Kidney epithelial cell (primary cell): Measurements from ENCODE around the gene MYG1. TPM values are rescaled to one million over a fixed set of nuclear protein-coding genes. Genes with fewer than 3 reads are reported as not detected.

ENCODE experiments used
- DNase-seq: peaks from one replicate; pipeline ENCODE4 v3.0.0-alpha.2; 2010; ENCODE audit warnings: low read depth
- H3K27me3 ChIP-seq: 2 replicates; pipeline ENCODE4 v1.6.0; 2011; ENCODE audit warnings: low read length; ENCODE audit not compliant: control insufficient read depth, insufficient read depth
- H3K36me3 ChIP-seq: 2 replicates; pipeline ENCODE4 v1.5.1; 2011; ENCODE audit warnings: low read length; ENCODE audit not compliant: control insufficient read depth, insufficient read depth
- H3K4me3 ChIP-seq: 2 replicates; pipeline ENCODE4 v1.5.1; 2011; ENCODE audit warnings: low read depth, mild to moderate bottlenecking, control low read depth, low read length
- CTCF ChIP-seq: IDR thresholded peaks from 2 replicates; pipeline ENCODE4 v1.5.1; 2011; ENCODE audit warnings: mild to moderate bottlenecking, moderate library complexity, low read length, control low read depth, inconsistent platforms; ENCODE audit not compliant: insufficient read depth, poor library complexity, severe bottlenecking
- total RNA-seq: library from RNA; depleted of rRNA; stranded (reverse); fragments of >200 nt; gene quantifications from 2 replicates; pipeline ENCODE4 v1.2.3, GENCODE V29; 2015

The MYG1 gene
- total RNA-seq, 1 donor from 2014 or later: 75.3 TPM

GRCh38 chr12:53347905-53348304 lies 48.4 kb downstream of the MYG1 start:
- DNase-seq: no peak
- TF ChIP-seq CTCF: no peak
- no peak overlapping the region for H3K4me3 ChIP-seq

GRCh38 chr12:53352331-53353256 lies 53.1 kb downstream of the MYG1 start:
- peak; percentile 74 for TF ChIP-seq CTCF
- Histone ChIP-seq H3K36me3 (no peaks in the 10 kb centered on the region), H3K4me3 (no peak overlapping the region), H3K27me3 (no peaks in the 10 kb centered on the region)
- DNase-seq: no peak

More at GRCh38 chr12:53347905-53348304, 48.4 kb downstream of the MYG1 start:
- Histone ChIP-seq H3K27me3 (no peaks in the 10 kb centered on the region), H3K36me3 (no peaks in the 10 kb centered on the region)

- H3K36me3 ChIP-seq: no peaks in the 10 kb centered on the region
- no peak for DNase-seq
- H3K27me3 ChIP-seq: no peaks in the 10 kb centered on the region
- TF ChIP-seq CTCF: no peak
- H3K4me3 ChIP-seq: no peak overlapping the region
These were observed 53.8 kb downstream of the MYG1 start for GRCh38 chr12:53353257-53353655.

GRCh38 chr12:53355121-53355520 lies 55.6 kb downstream of the MYG1 start:
- no peak for TF ChIP-seq CTCF
- DNase-seq: no peak
- H3K36me3 ChIP-seq: no peaks in the 10 kb centered on the region

More at GRCh38 chr12:53355121-53355520, 55.6 kb downstream of the MYG1 start:
- H3K4me3 ChIP-seq: no peak overlapping the region
- no peaks in the 10 kb centered on the region for H3K27me3 ChIP-seq

Other genes with a start within 250 kb of the MYG1 start
- gene TNS2, start 249.6 kb upstream of the MYG1 start, total RNA-seq: 3.8 and 10.1 TPM in 2 replicates
- 32.0 and 32.3 TPM in 2 replicates for gene SPRYD3, start 220.3 kb upstream of the MYG1 start, total RNA-seq
- gene IGFBP6, start 202.0 kb upstream of the MYG1 start, total RNA-seq: 21.4 and 33.7 TPM in 2 replicates
- 0.07 TPM in 1 of 2 replicates, not detected in the other for gene SOAT2, start 196.2 kb upstream of the MYG1 start, total RNA-seq
- 9.1 and 9.9 TPM in 2 replicates for gene ZNF740, start 119.0 kb upstream of the MYG1 start, total RNA-seq
- gene CSAD, start 118.8 kb upstream of the MYG1 start, total RNA-seq: 5.3 and 9.1 TPM in 2 replicates
- gene ITGB7, start 92.4 kb upstream of the MYG1 start, total RNA-seq: 0.75 and 1.6 TPM in 2 replicates
- 6.1 and 6.9 TPM in 2 replicates for gene RARG, start 67.5 kb upstream of the MYG1 start, total RNA-seq
- 2.2 and 4.0 TPM in 2 replicates for gene ESPL1, start 31.4 kb upstream of the MYG1 start, total RNA-seq
- 291 and 301 TPM in 2 replicates for gene PFDN5, start 4.2 kb upstream of the MYG1 start, total RNA-seq
- gene AAAS, start 21.9 kb downstream of the MYG1 start, total RNA-seq: 56.3 and 62.3 TPM in 2 replicates
- not detected in 2 replicates for gene SP7, start 36.7 kb downstream of the MYG1 start, total RNA-seq
- 57.3 and 63.9 TPM in 2 replicates for gene SP1, start 80.5 kb downstream of the MYG1 start, total RNA-seq
- not detected in 2 replicates for gene AMHR2, start 124.2 kb downstream of the MYG1 start, total RNA-seq
- gene PRR13, start 142.0 kb downstream of the MYG1 start, total RNA-seq: 82.7 and 91.4 TPM in 2 replicates
- 350 and 379 TPM in 2 replicates for gene PCBP2, start 152.4 kb downstream of the MYG1 start, total RNA-seq
- 12.3 and 18.6 TPM in 2 replicates for gene MAP3K12, start 199.8 kb downstream of the MYG1 start, total RNA-seq
- gene TARBP2, start 201.6 kb downstream of the MYG1 start, total RNA-seq: 59.4 and 62.0 TPM in 2 replicates
- 3.0 TPM in 1 of 2 replicates, not detected in the other for gene NPFF, start 207.8 kb downstream of the MYG1 start, total RNA-seq